HepG2 (cell line): ENCODE results near the gene HACD2. TPM values are rescaled to one million over a fixed set of nuclear protein-coding genes. Genes with fewer than 3 reads are reported as not detected.

ENCODE experiments used
- HOXA5 ChIP-seq: sonication (generic); formaldehyde crosslinking; IDR thresholded peaks from 2 replicates; pipeline ENCODE4 v1.4.0; 2020; ENCODE audit warnings: missing genetic modification reagents
- JARID2 ChIP-seq: sonication (generic); formaldehyde crosslinking; IDR thresholded peaks from 2 replicates; pipeline ENCODE4 v1.8.1; 2023; ENCODE audit warnings: missing genetic modification reagents, inconsistent platforms; ENCODE audit not compliant: insufficient replicate concordance
- KDM5A ChIP-seq: fragments of 200-600 bp; sonication (generic); IDR thresholded peaks from 2 replicates; pipeline ENCODE4 v1.7.0; 2018; ENCODE audit warnings: antibody characterized with exemption, mild to moderate bottlenecking, low read length, borderline replicate concordance
- MBNL3 ChIP-seq: fragments of 250-450 bp; sonication (Bioruptor Pico); conservative IDR thresholded peaks from 2 replicates; pipeline ENCODE4 v1.8.0; 2022; ENCODE audit warnings: mild to moderate bottlenecking, inconsistent platforms
- MTF2 ChIP-seq: sonication (generic); formaldehyde crosslinking; IDR thresholded peaks from 2 replicates; pipeline ENCODE4 v1.5.0; 2020; ENCODE audit warnings: missing genetic modification reagents, borderline replicate concordance
- NFE2L2 ChIP-seq: fragments of 150-350 bp; IDR thresholded peaks from 2 replicates; pipeline ENCODE4 v1.6.1; 2014; ENCODE audit warnings: low read length
- PCBP2 ChIP-seq: fragments of 200-400 bp; formaldehyde crosslinking; optimal IDR thresholded peaks from 2 replicates; pipeline ENCODE3; 2018; ENCODE audit warnings: low read length, low read depth; ENCODE audit not compliant: poor library complexity, severe bottlenecking
- SALL1 ChIP-seq: sonication (generic); formaldehyde crosslinking; IDR thresholded peaks from 2 replicates; pipeline ENCODE4 v1.8.0; 2022; ENCODE audit warnings: mild to moderate bottlenecking, missing genetic modification reagents
- SIN3B ChIP-seq: fragments of 150-350 bp; IDR thresholded peaks from 2 replicates; pipeline ENCODE4 v1.6.1; 2014; ENCODE audit warnings: low read length
- SP4 ChIP-seq: sonication (generic); formaldehyde crosslinking; IDR thresholded peaks from 2 replicates; pipeline ENCODE4 v1.8.1; 2023; ENCODE audit warnings: mild to moderate bottlenecking, missing genetic modification reagents
- THAP11 ChIP-seq: IDR thresholded peaks from 2 replicates; pipeline ENCODE4 v1.6.1; 2016; ENCODE audit warnings: missing biosample characterization, missing genetic modification reagents
- ZNF232 ChIP-seq: sonication (generic); formaldehyde crosslinking; IDR thresholded peaks from 2 replicates; pipeline ENCODE4 v1.4.0; 2020; ENCODE audit warnings: missing genetic modification reagents, borderline replicate concordance
- ZNF34 ChIP-seq: sonication (generic); formaldehyde crosslinking; IDR thresholded peaks from 2 replicates; pipeline ENCODE4 v1.4.0; 2020; ENCODE audit warnings: mild to moderate bottlenecking, missing genetic modification reagents, borderline replicate concordance
- ZNF432 ChIP-seq: sonication (generic); formaldehyde crosslinking; IDR thresholded peaks from 2 replicates; pipeline ENCODE4 v1.5.0; 2020; ENCODE audit warnings: missing genetic modification reagents, mild to moderate bottlenecking, borderline replicate concordance
- ZNF567 ChIP-seq: sonication (generic); formaldehyde crosslinking; IDR thresholded peaks from 2 replicates; pipeline ENCODE4 v1.8.1; 2023; ENCODE audit warnings: mild to moderate bottlenecking, missing genetic modification reagents, borderline replicate concordance
- polyA plus RNA-seq, 8 experiments: library from polyadenylated mRNA; depleted of rRNA in 3 of 8; stranded (reverse) in 7 of 8; unstranded in 1 of 8; fragments of >200 nt; fragmentation: Illumina TruSeq in 4 of 8; extraction: Trizol in 4 of 8; gene quantifications; 2 replicates each; pipeline versions ENCODE4 v1.2.1 to v1.2.3, GENCODE V29; 2011 to 2016; ENCODE audit warnings: low read depth in 4 of 8, missing spikeins in 1 of 8, mixed read lengths in 1 of 8; ENCODE audit not compliant: insufficient read depth in 1 of 8
- total RNA-seq, 5 experiments: library from RNA; depleted of rRNA; stranded (reverse); fragments of >200 nt; fragmentation: Illumina TruSeq; extraction: Trizol; gene quantifications; 2 replicates each; pipeline ENCODE4 v1.2.3, GENCODE V29; 2016; ENCODE audit warnings: low read depth in 1 of 5
- TF ChIP-seq, protein P1 (sequence below): sonication (generic); formaldehyde crosslinking; IDR thresholded peaks from 2 replicates; pipeline ENCODE4 v1.5.0; 2020; ENCODE audit warnings: missing genetic modification reagents
- TF ChIP-seq, protein P2 (sequence below): sonication (generic); formaldehyde crosslinking; IDR thresholded peaks from 2 replicates; pipeline ENCODE4 v1.4.0; 2020; ENCODE audit warnings: missing genetic modification reagents, borderline replicate concordance
- TF ChIP-seq, protein P3 (sequence below): sonication (generic); formaldehyde crosslinking; IDR thresholded peaks from 2 replicates; pipeline ENCODE4 v1.5.0; 2020; ENCODE audit warnings: mild to moderate bottlenecking, missing genetic modification reagents
- TF ChIP-seq, protein P4 (sequence below): sonication (generic); formaldehyde crosslinking; IDR thresholded peaks from 2 replicates; pipeline ENCODE4 v1.5.1; 2020; ENCODE audit warnings: mild to moderate bottlenecking, missing genetic modification reagents, borderline replicate concordance
- TF ChIP-seq, protein P5 (sequence below): sonication (generic); formaldehyde crosslinking; IDR thresholded peaks from 2 replicates; pipeline ENCODE4 v1.4.0; 2020; ENCODE audit warnings: missing genetic modification reagents, borderline replicate concordance
- TF ChIP-seq, protein P6 (sequence below): sonication (generic); formaldehyde crosslinking; IDR thresholded peaks from 2 replicates; pipeline ENCODE4 v1.4.0; 2020; ENCODE audit warnings: missing genetic modification reagents, low read depth, mild to moderate bottlenecking, borderline replicate concordance

Gene HACD2
- total and polyA plus RNA-seq, 2 of the 13 experiments (the other 11 are each of a cell fraction or from before 2014, with no cell fraction given), result 47.0 to 50.4 TPM

DNA sequence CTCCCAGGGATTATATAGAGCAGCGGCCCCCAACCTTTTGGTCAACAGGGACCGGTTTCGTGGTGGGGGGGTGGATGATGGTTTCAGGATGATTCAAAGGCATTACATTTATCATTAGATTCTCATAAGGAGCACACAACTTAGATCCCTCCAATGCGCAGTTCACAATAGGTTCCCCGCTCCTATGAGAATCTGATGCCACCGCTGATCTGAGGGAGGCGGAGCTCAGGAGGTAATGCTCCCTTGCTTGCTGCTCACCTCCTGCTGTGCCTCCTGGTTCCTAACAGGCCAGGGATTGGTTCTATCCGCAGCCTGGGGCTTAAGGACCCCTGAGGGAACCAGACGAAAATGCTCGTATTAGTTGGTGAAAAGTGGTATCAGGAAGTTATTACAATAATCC, 1.3 kb upstream of the HACD2 start (continued):
- TF ChIP-seq, protein P1, sequence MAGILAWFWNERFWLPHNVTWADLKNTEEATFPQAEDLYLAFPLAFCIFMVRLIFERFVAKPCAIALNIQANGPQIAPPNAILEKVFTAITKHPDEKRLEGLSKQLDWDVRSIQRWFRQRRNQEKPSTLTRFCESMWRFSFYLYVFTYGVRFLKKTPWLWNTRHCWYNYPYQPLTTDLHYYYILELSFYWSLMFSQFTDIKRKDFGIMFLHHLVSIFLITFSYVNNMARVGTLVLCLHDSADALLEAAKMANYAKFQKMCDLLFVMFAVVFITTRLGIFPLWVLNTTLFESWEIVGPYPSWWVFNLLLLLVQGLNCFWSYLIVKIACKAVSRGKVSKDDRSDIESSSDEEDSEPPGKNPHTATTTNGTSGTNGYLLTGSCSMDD, result no peak
- TF ChIP-seq MBNL3 (CRISPR knock-in tag) (no peak), ZNF432 (CRISPR knock-in tag) (no peak), SIN3B (no peak), PCBP2 (no peak), ZNF34 (CRISPR knock-in tag) (no peak), ZNF567 (CRISPR knock-in tag) (no peak), JARID2 (CRISPR knock-in tag) (no peak), MTF2 (CRISPR knock-in tag) (no peak), KDM5A (no peak), HOXA5 (CRISPR knock-in tag) (no peak), NFE2L2 (no peak), THAP11 (CRISPR knock-in tag) (no peak), SP4 (CRISPR knock-in tag) (no peak), ZNF232 (no peak), SALL1 (peak; percentile 53)
- TF ChIP-seq, protein P2, sequence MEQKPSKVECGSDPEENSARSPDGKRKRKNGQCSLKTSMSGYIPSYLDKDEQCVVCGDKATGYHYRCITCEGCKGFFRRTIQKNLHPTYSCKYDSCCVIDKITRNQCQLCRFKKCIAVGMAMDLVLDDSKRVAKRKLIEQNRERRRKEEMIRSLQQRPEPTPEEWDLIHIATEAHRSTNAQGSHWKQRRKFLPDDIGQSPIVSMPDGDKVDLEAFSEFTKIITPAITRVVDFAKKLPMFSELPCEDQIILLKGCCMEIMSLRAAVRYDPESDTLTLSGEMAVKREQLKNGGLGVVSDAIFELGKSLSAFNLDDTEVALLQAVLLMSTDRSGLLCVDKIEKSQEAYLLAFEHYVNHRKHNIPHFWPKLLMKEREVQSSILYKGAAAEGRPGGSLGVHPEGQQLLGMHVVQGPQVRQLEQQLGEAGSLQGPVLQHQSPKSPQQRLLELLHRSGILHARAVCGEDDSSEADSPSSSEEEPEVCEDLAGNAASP (CRISPR knock-in tag), result no peak
- TF ChIP-seq, protein P3, sequence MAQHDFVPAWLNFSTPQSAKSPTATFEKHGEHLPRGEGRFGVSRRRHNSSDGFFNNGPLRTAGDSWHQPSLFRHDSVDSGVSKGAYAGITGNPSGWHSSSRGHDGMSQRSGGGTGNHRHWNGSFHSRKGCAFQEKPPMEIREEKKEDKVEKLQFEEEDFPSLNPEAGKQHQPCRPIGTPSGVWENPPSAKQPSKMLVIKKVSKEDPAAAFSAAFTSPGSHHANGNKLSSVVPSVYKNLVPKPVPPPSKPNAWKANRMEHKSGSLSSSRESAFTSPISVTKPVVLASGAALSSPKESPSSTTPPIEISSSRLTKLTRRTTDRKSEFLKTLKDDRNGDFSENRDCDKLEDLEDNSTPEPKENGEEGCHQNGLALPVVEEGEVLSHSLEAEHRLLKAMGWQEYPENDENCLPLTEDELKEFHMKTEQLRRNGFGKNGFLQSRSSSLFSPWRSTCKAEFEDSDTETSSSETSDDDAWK (CRISPR knock-in tag), result no peak
- TF ChIP-seq, protein P4, sequence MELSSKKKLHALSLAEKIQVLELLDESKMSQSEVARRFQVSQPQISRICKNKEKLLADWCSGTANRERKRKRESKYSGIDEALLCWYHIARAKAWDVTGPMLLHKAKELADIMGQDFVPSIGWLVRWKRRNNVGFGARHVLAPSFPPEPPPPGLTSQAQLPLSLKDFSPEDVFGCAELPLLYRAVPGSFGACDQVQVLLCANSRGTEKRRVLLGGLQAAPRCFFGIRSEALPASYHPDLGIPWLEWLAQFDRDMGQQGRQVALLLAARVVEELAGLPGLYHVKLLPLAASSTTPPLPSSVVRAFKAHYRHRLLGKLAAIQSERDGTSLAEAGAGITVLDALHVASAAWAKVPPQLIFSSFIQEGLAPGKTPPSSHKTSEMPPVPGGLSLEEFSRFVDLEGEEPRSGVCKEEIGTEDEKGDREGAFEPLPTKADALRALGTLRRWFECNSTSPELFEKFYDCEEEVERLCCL (CRISPR knock-in tag), result no peak
- TF ChIP-seq, protein P5, sequence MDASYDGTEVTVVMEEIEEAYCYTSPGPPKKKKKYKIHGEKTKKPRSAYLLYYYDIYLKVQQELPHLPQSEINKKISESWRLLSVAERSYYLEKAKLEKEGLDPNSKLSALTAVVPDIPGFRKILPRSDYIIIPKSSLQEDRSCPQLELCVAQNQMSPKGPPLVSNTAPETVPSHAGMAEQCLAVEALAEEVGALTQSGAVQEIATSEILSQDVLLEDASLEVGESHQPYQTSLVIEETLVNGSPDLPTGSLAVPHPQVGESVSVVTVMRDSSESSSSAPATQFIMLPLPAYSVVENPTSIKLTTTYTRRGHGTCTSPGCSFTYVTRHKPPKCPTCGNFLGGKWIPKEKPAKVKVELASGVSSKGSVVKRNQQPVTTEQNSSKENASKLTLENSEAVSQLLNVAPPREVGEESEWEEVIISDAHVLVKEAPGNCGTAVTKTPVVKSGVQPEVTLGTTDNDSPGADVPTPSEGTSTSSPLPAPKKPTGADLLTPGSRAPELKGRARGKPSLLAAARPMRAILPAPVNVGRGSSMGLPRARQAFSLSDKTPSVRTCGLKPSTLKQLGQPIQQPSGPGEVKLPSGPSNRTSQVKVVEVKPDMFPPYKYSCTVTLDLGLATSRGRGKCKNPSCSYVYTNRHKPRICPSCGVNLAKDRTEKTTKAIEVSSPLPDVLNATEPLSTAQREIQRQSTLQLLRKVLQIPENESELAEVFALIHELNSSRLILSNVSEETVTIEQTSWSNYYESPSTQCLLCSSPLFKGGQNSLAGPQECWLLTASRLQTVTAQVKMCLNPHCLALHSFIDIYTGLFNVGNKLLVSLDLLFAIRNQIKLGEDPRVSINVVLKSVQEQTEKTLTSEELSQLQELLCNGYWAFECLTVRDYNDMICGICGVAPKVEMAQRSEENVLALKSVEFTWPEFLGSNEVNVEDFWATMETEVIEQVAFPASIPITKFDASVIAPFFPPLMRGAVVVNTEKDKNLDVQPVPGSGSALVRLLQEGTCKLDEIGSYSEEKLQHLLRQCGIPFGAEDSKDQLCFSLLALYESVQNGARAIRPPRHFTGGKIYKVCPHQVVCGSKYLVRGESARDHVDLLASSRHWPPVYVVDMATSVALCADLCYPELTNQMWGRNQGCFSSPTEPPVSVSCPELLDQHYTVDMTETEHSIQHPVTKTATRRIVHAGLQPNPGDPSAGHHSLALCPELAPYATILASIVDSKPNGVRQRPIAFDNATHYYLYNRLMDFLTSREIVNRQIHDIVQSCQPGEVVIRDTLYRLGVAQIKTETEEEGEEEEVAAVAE (CRISPR knock-in tag), result peak; percentile 63
- TF ChIP-seq, protein P6, sequence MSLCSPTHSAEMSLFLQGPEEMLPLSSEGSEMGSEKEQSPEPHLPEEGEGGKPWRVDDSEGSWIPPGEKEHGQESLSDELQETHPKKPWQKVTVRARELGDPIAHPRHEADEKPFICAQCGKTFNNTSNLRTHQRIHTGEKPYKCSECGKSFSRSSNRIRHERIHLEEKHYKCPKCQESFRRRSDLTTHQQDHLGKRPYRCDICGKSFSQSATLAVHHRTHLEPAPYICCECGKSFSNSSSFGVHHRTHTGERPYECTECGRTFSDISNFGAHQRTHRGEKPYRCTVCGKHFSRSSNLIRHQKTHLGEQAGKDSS, result no peak
